Heart right ventricle (tissue), 16 donors: ENCODE data around the gene TMEM233. TPM values are rescaled to one million over a fixed set of nuclear protein-coding genes. Genes with fewer than 3 reads are reported as not detected.

ENCODE experiments used
- ATAC-seq, 8 donors: fragments of 200-7000 bp; cut with Tn5 transposase; one replicate each; pipeline ENCODE4 v1.9.1; 2020; ENCODE audit warnings: mild to moderate bottlenecking in 8 of 8, moderate library complexity in 8 of 8, moderate number of reproducible peaks in 1 of 8
- DNase-seq, 2 donors: peaks; one replicate each; pipeline ENCODE4 v3.0.0-alpha.2; 2020
- H3K27ac ChIP-seq, 10 donors: fragments of 200-600 bp; sonication (generic) in 2 of 10; one replicate each; pipeline versions ENCODE4 v1.5.0 to v1.8.0; 2020 to 2022; ENCODE audit warnings: mild to moderate bottlenecking in 3 of 10
- H3K27me3 ChIP-seq, 7 donors: fragments of 200-600 bp; one replicate each; pipeline ENCODE4 v1.8.0; 2021 to 2022; ENCODE audit warnings: mild to moderate bottlenecking in 2 of 7
- H3K36me3 ChIP-seq, 9 donors: fragments of 200-600 bp; sonication (generic) in 1 of 9; one replicate each; pipeline versions ENCODE4 v1.5.0 to v1.8.0; 2020 to 2022; ENCODE audit warnings: mild to moderate bottlenecking in 2 of 9
- H3K4me1 ChIP-seq, 9 donors: fragments of 200-600 bp; sonication (generic) in 1 of 9; one replicate each; pipeline versions ENCODE4 v1.5.0 to v1.8.0; 2020 to 2022; ENCODE audit warnings: mild to moderate bottlenecking in 4 of 9
- H3K4me3 ChIP-seq, 10 donors: fragments of 200-600 bp; sonication (generic) in 2 of 10; one replicate each; pipeline versions ENCODE4 v1.5.0 to v1.8.0; 2020 to 2022; ENCODE audit warnings: mild to moderate bottlenecking in 7 of 10, moderate library complexity in 2 of 10
- H3K9me3 ChIP-seq, 11 donors: fragments of 200-600 bp in 10 of 11; sonication (generic) in 2 of 11; one replicate each; pipeline versions ENCODE4 v1.5.0 to v1.8.0; 2013 to 2022; ENCODE audit warnings: mild to moderate bottlenecking in 2 of 11, control low read depth in 1 of 11, moderate library complexity in 1 of 11
- WGBS, 2 donors: extraction: QIAGEN DNeasy Blood & Tissue Kit; methylation state at CpG; one replicate each; pipeline ENCODE4 v1.1.7; 2013; ENCODE audit warnings: inconsistent platforms in 1 of 2; 5-methylcytosine and 5-hydroxymethylcytosine counted together
- intact Hi-C, 10 donors: fragments of 100-400 bp; cut with DNase I; formaldehyde crosslinking; loops; one replicate each; pipeline versions ENCODE4 v1.11.1 to v1.14.2; 2022
- polyA plus RNA-seq, 2 donors: library from polyadenylated mRNA; stranded (reverse); fragments of 200-250 nt; gene quantifications; one replicate each; pipeline ENCODE4 v1.2.3, GENCODE V29; 2013
- total RNA-seq, 10 donors: library from RNA; stranded (reverse); fragmentation: NEBNext Ultra II Directional in 3 of 10; extraction: Animal tissue kit (Norgen Biotek cat#: 25700) in 3 of 10; gene quantifications; one replicate each; pipeline versions ENCODE4 v1.2.1 to v1.2.4, GENCODE V29; 2021 to 2023
- TF ChIP-seq, protein P1 (sequence below), 9 donors: fragments of 200-600 bp; sonication (generic) in 2 of 9; IDR thresholded peaks; one replicate each; pipeline versions ENCODE4 v1.5.0 to v1.8.0; 2021 to 2022; ENCODE audit warnings: antibody characterized with exemption in 9 of 9, mild to moderate bottlenecking in 5 of 9, moderate library complexity in 1 of 9
- donor health status: Arrhythmogenic right ventricular cardiomyopathy.
- donor health status: ischemic (EF 13 %, LVEDD 7.1; RV severe dilation, severe dysfunction).
- donor health status: healthy with polysubstance abuse.
- donor health status: DM: no; HTN: yes; CAD: no.
- donor health status: DM: no; HTN: no; CAD: no.
- donor health status: ischemic (EF 25% LVEDD 6.9; RV normal size, moderate dysfunction).
- donor health status: ischemic (EF 25% LVEDD 5.7; RV mildly dilated, moderate dysfunction).
- donor health status: healthy.
- donor health status: DM: yes; HTN: yes; CAD: no.
- donor health status: Ischemic cardiomyopathy.
- donor health status: ischemic (EF 35%, LVEDD 5.7; RV mildly dilated, moderate dysfunction).
- donor health status: nonischemic (EF 11% LVEDD 7.7; RV severe dilation, severe dysfunction).
- donor health status: DM: yes; HTN: yes; CAD: no.
- donor health status: PGD.
- donor health status: ischemic (EF 29% LVEDD 5.4; RV normal size, mild dysfunction).
- donor health status: nonischemic (EF 23%, LVEDD 6.1; RV moderate dilation, normal function).

The TMEM233 gene
- total and polyA plus RNA-seq, 12 donors: 0.10 to 0.92 (median 0.49) TPM; not detected in 1

DNA sequence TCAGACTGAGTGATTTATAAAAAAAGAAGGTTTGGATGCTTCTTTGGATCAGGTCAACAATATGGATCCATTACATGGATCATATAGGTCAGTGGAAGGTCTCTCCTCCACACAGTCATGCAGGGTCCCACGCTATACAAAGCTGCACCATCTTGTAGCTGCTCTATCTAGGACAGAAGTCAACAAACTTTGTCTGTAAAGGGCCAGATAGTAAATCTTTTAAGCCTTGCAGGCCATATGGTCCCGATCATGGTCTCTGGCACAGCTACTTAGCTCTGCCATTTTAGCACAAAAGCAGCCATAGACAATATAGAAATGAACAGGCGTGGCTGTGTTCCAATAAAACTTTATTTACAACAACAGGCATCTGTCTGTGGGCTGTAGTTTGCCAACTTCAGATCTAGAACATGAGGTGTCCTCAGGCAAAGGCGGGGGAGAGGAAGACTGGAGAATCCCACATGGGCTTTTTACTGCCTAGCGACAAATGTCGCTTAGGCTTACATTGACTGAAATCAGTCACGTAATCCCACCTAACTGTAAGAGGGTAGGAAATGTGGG, 36.7 kb downstream of the TMEM233 start:
- WGBS, 2 donors: 92 to 96% methylated on average over 7 of the region's 7 CpGs
- Histone ChIP-seq H3K36me3 (peaks cover 0 to 7% (median 0%) of the 10 kb centered on the region in 9 donors), H3K27me3 (peaks cover 0 to 6% (median 0%) of the 10 kb centered on the region in 7 donors), H3K9me3 (no peaks in the 10 kb centered on the region), H3K27ac (no peak overlapping the region), H3K4me1 (peaks cover 0 to 2% (median 0%) of the 10 kb centered on the region in 9 donors), H3K4me3 (no peak overlapping the region)
- ATAC-seq (no peak), DNase-seq (no peak)
- TF ChIP-seq, protein P1, sequence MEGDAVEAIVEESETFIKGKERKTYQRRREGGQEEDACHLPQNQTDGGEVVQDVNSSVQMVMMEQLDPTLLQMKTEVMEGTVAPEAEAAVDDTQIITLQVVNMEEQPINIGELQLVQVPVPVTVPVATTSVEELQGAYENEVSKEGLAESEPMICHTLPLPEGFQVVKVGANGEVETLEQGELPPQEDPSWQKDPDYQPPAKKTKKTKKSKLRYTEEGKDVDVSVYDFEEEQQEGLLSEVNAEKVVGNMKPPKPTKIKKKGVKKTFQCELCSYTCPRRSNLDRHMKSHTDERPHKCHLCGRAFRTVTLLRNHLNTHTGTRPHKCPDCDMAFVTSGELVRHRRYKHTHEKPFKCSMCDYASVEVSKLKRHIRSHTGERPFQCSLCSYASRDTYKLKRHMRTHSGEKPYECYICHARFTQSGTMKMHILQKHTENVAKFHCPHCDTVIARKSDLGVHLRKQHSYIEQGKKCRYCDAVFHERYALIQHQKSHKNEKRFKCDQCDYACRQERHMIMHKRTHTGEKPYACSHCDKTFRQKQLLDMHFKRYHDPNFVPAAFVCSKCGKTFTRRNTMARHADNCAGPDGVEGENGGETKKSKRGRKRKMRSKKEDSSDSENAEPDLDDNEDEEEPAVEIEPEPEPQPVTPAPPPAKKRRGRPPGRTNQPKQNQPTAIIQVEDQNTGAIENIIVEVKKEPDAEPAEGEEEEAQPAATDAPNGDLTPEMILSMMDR (IDR thresholded peaks at IDR 0.05): no peak
- intact Hi-C loops: no loop called here

DNA sequence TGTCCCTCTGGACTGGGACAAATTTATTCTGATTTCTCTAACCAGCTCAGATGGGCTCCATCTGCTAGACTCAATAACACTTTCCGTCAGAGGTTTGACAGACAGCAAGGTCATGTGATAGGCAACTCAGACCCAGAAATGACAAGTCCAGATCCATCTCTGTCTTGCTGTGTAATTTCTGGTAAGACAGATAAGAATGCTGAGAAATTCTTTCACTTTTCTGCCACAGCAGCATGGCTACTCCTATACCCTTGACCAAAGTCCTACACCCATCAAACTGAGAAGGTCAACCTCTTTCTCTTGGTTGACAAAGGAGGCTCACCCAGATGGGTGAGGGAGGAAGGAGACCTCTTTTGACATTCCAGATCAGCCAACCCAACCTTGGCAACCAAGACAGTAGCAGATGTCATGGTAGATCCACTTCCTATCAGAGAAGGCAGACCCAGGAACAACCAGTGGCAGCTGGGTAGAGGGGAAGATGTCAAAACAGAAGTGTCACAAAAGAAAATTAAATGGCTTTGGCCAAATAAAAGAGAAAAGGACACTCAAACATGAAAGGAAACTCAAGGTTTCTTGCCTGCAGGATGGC, 37.5 kb downstream of the TMEM233 start:
- intact Hi-C loops: no loop called here
- WGBS, 2 donors: 44 to 91% methylated on average over 1 of the region's 1 CpG
- ATAC-seq (no peak), DNase-seq (no peak)
- H3K4me3 ChIP-seq: no peak overlapping the region
- H3K27ac ChIP-seq: no peak overlapping the region
- TF ChIP-seq, protein P1 (IDR thresholded peaks at IDR 0.05): no peak
- H3K27me3 ChIP-seq: peaks cover 0 to 7% (median 0%) of the 10 kb centered on the region in 7 donors
- no peaks in the 10 kb centered on the region for H3K9me3 ChIP-seq
- peaks cover 0 to 2% (median 0%) of the 10 kb centered on the region in 9 donors for H3K4me1 ChIP-seq
- H3K36me3 ChIP-seq: peaks cover 0 to 7% (median 0%) of the 10 kb centered on the region in 9 donors

GRCh38 chr12:119631930-119632678, 38.5 kb downstream of the TMEM233 start:
- Histone ChIP-seq H3K9me3 (no peaks in the 10 kb centered on the region), H3K36me3 (peaks cover 0 to 7% (median 0%) of the 10 kb centered on the region in 9 donors), H3K27me3 (peaks cover 0 to 12% (median 0%) of the 10 kb centered on the region in 7 donors), H3K27ac (no peak overlapping the region), H3K4me1 (peaks cover 0 to 2% (median 0%) of the 10 kb centered on the region in 9 donors), H3K4me3 (no peak overlapping the region)
- WGBS, 2 donors: 86 to 94% methylated on average over 4 of the region's 4 CpGs
- DNase-seq (no peak), ATAC-seq (peak in 4 of 8 donors; percentile 62 to 82 (median 75))
- TF ChIP-seq, protein P1 (IDR thresholded peaks at IDR 0.05): no peak
- intact Hi-C loops: no loop called here

GRCh38 chr12:119634743-119635142, 41.2 kb downstream of the TMEM233 start:
- intact Hi-C loops: no loop called here

More at GRCh38 chr12:119634743-119635142, 41.2 kb downstream of the TMEM233 start:
- H3K9me3 ChIP-seq: no peaks in the 10 kb centered on the region
- H3K4me1 ChIP-seq: peaks cover 0 to 2% (median 0%) of the 10 kb centered on the region in 9 donors
- no peak for DNase-seq
- peaks cover 0 to 12% (median 0%) of the 10 kb centered on the region in 7 donors for H3K27me3 ChIP-seq
- peaks cover 0 to 7% (median 0%) of the 10 kb centered on the region in 9 donors for H3K36me3 ChIP-seq
- ATAC-seq: no peak
- TF ChIP-seq, protein P1 (IDR thresholded peaks at IDR 0.05): no peak
- WGBS, 2 donors: 49 to 62% methylated on average over 6 of the region's 6 CpGs
- no peak overlapping the region for H3K27ac ChIP-seq
- no peak overlapping the region for H3K4me3 ChIP-seq
